NOMO-1 (cell line): ENCODE results near the gene ITPK1.
"Not testable (repeated sequence)": the region's sequence is repeated elsewhere in the genome, so short reads cannot be mapped to it uniquely, and the experiment has no call there.

Experiments used
- DNase-seq, 2 experiments: peaks; one replicate each; lab custom pipeline; 2025; ENCODE audit not compliant: unreplicated experiment in 2 of 2; lab: John Stamatoyannopoulos, UW

The ITPK1 gene

DNA sequence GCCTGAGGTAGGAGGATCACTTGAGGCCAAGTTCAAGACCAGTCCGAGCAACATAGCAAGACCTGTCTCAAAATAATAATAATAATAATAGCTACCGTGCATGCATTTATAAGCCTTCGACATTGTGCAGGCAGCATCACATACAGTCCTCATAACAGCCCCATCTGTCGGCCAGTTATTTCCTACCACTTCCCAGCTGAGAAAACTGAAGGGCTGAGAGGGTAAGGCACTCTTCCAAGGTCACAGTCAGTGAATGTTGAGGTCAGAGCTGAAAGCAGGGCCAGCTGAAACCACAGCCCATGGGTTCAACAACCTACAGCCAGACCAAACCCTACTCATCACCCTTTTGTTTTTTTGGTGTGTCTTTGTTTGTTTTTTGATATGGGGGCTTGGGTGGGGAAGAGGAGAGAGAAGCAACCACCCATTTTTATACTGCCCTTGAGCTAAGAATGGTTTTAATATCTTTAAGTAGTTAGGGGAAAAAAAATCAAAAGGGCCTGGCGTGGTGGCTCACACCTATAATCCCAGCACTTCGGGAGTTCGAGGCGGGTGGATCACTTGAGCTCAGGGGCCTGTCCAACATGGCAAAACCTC, 16.8 kb upstream of the ITPK1 start:
- DNase-seq, result peak in 1 of 2 experiments; percentile 39

GRCh38 chr14:93131257-93131820, 15.6 kb upstream of the ITPK1 start:
- DNase-seq, result not testable (repeated sequence)

DNA sequence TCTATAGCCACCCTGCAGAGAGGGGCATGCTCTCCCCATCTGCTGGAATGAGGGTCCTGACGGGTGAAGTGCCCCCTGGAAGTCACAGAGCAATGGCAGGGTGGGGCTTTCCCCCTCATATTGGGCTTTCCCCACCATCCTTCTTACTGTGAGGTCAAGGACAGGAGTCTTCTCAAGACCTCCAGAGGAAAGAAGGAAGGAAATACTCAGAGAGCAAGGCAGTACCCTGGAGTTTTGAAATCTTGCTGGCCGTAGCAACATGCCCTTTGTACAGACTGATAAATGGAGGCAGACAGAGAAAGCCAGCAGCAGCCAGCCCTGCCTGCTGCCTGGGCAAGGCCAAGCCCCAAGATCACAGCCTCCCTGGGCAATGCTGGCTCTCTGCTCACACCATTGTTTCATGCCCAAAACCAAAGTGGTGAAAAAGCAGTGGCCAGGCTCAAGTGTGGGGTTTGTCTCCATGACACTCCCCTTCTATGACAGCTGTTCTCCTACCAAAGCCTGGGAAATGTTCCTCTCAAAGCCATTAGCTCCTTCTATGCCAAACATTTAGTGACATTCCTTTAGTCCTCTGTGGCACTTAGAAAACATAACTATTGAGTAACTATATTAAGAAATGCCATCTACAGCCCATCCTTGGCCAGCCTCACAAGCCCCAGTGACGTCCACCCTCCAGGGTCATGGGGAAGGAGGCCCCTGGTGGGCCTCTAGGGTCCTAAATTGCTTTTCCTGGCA, 13.2 kb upstream of the ITPK1 start:
- peak in 1 of 2 experiments; percentile 10 for DNase-seq

DNA sequence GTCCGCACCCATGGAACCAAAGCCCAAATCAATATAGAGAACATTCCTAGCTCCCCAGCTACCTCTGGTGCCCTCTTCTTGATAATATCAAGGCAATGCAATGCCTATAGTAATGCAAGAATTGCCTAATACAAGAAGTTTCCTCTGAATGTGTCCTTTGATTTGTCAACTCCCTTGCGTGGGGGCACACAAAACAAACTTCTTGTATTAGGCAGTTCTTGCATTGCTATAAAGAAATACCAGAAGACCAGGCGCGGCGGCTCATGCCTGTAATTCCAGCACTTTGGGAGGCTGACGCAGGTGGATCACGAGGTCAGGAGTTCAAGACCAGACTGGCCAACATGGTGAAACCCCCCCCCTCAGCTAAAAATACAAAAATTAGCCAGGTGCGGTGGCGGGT, 10.4 kb upstream of the ITPK1 start:
- DNase-seq, result no peak

DNA sequence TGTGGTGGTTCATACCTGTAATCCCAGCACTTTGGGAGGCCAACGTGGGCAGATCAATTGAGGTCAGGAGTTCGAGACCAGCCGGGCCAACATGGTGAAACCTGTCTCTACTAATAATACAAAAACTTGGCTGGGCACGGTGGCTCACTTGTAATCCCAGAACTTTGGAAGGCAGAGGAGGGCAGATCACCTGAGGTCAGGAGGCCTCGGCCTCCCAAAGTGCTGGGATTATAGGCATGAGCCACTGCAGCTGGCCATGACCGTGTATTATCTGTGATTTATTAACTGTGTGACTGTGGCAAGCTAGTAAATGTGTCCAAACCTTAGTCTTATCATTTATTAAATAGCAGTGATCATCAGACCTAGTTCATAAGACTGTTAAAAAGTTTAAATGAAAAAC, 7.1 kb upstream of the ITPK1 start:
- DNase-seq, result no peak

DNA sequence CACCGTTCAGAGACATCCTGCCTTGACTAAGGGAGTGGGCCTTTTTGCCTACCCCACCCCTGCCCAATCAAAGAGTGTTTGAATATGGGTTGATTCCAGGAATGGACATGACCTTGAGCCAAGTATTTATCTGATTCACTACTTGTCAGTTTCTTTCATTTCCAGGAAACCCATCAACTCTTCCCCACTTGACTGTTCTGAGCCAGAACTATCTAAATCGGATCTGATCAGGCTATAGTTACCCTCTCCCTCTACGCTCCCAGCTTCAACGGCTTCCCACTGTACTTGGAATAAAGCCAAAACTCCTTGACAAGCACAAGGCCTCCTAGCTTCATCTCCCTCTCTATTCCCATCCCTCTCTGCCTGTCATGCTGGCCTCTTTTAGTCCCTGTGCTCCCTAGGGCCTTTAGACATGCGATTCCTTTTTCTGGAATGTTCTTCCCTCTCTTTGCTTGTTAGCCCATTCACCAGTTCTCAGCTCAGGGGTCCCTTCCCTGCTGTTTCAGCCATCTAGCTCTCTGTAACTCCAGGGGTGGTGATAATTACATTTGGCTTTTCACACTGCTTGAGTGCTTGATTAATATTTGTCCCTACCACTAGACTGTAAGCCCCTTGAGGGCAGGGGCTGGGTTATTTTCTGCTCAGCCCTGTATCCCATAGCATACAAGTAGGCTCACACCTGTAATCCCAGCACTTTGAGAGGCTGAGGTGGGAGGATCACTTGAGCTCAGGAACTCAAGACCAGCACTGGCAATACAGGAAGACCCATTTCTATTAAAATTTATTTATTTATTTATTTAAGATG, 5.5 kb upstream of the ITPK1 start:
- DNase-seq, result no peak

- DNase-seq, result peak; percentile 70 to 78
Observed at GRCh38 chr14:93120517-93120916, 4.8 kb upstream of the ITPK1 start.

- DNase-seq, result no peak
Observed at GRCh38 chr14:93116676-93117200, 1.0 kb upstream of the ITPK1 start.

- DNase-seq, result peak; percentile 84 to 92
Observed at GRCh38 chr14:93115069-93115820, 480 bp downstream of the ITPK1 start.

DNA sequence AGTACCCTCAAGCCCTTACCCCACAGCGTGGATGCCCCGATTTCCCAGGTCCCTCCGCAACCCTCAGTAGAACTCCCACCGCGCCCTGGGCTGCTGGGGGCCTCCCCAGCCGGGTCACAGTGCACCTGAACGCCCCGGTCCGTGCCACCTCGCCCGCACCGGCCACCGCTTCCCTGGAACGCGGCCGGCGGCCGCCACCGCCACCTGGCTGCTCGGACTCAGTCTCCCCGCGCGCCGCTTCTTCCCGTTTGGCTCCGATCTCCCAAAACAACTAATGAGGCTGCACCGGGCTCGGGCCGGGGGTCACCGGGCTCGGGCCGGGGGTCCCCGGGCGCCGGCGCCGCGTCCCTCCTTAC, 1.0 kb downstream of the ITPK1 start:
- DNase-seq, result no peak

DNA sequence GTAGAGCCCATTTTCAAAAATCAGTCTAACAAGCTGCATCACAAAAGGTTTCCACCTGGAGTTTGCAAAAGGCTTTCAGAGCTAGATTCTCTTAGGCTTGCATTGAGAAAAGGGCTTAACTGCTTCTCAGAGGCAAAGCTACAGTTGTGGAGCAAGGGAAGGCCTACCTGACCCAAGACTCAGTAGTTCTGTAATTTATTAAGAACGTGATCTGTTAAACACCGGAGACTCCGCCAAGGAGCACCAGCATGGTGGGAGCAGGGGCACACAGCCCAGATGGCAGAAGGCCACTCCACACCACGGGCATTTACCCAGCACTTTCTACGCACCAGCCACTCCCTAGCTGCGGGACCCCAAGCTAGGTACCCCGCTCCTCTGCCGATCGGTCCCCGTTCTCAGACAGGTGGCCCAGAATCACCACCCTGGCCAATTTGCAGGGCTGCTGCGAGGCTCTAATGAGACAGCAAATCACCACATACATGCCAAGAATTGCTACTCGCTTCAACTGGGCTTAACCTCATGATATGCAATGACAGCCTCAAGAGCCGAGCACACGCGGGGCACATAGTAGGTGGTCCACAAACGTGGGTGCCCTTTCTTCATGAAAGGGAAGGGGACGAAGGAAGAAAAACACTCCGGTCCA, 1.5 kb downstream of the ITPK1 start:
- no peak for DNase-seq

DNA sequence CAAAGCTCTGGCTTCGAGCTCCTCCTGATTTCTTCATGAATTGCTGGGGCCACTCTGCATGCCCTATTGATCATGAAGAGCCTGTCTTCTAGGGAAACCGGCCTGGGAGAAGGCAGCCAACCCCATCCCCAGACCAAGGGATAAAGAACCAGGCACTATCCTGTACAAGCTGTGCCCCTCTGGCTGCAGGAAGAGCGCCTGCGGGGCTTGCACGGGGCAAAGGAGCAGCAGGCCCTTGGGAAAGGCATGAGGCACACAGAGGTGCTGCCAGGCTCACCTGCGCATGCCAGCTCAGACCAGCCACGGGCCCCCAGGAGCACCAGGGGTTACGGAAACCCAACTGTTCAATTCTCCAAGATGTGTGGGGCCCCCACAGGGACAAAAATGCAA, 2.1 kb downstream of the ITPK1 start:
- no peak for DNase-seq

GRCh38 chr14:93112891-93113677, 2.6 kb downstream of the ITPK1 start:
- peak; percentile 61 to 77 for DNase-seq

DNA sequence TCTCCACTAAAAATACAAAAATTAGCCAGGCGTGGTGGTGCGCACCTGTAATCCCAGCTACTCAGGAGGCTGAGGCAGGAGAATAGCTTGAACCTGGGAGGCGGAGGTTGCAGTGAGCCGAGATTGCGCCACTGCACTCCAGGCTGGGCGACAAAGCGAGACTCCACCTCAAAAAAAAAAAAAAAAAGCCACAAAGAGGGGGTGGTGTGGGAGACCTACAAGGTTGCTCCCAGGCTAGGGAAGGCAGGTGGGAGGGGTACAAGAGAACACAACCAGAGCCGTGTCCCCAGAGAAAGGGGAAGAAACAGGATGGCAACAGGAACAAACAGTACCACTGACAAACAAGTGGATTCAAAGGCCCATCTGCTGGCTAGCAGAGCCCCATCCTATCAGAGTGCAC, 4.2 kb downstream of the ITPK1 start:
- not testable (repeated sequence) for DNase-seq

DNA sequence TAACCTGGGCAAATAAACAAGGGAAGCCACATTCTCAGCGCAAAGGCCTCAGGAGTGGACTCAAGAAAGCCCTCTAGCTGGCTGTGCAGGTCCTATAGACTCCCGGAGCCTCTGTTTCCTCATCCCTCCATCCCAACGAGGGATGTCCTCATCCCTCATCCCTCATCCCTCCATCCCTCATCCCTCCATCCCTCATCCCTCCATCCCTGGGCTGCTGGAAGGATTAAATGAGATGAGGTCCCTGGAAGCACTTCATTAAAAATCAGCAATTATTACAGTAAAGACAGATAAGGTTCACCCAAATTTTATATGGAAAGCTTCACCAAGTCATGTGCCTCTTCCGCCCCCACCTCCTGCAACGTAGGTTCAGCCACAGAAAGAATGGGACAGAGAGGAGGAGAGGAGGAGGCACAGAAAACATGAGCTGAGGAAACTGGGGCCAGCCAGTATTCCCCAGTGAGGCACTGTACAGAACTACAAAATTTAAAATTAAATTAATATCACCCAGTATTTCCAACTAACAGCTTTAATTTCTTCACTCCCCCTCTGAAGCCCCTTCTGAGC, 4.8 kb downstream of the ITPK1 start:
- DNase-seq, result no peak

- DNase-seq, result peak; percentile 39 to 53
Observed at GRCh38 chr14:93109572-93110481, 5.9 kb downstream of the ITPK1 start.

DNA sequence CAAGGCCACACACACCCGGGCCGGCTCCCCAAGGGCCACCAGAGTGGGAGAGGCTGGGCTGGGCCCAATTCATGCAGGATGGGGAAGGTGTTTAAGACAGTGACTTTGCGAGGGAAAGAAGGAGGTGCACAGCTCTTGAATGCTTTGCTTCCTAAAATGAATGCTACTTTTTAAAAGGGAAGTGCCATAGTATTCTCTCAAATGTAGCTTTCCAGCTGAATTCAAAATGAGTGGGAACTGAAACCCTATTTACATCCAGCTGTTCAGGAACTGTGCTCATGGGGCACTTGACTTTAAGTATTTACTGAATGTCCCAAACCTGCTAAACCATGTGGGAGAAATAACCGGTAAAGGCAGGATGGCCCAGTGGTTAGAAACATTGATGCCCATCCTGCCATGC, 7.6 kb downstream of the ITPK1 start:
- DNase-seq, result peak in 1 of 2 experiments; percentile 47

DNA sequence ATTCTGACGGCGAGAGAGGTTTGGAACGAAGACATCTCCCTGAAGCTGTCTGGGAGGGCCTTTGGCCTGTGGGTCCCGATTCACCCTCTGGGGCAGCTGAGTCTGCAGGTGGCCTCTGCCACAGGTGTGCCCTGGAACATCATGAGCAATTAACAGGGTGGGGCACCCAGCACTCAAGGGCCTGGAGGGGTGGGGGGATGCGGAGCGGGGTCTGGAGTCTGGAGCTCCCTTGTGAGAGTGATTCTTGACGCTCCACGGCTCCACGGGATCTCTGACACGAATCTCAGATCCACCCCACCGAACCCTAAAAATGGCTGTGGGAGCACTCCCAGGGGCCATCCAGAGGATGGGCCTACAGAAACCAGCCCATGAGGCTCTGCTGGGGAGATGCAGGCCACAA, 8.3 kb downstream of the ITPK1 start:
- DNase-seq, result no peak
